ENCODE results near the gene SEMA5B.

DNA sequence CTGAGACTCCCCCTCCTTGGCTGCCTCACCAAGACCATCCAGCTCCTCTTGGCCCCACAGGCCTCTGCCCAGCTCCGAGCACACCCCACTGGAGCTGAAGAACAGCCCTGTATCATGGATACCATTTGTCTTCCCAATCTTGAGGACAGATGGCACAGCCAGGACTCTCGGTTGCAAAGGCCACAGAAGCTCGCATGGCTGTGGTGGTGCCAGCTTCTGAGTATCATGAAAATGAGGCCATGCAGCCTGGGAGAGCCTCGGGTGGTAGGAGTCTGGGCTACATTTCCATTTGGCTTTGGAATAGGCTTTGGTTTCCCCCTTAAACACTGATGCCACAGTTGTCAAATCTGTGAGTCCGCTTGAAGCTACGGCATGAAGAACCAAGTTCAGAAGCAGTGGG lies 106.6 kb downstream of the SEMA5B start:
- TF ChIP-seq CTCF (IDR thresholded peaks at IDR 0.05; ENCODE audit: insufficient read depth, low read length, poor library complexity, severe bottlenecking) (no peak), EZH2phosphoT487 (conservative IDR thresholded peaks at IDR 0.05; ENCODE audit: low read length) (no peak)
